Urinary bladder (tissue), 4 donors: ENCODE results near the gene TPST1. TPM values are rescaled to one million over a fixed set of nuclear protein-coding genes. Genes with fewer than 3 reads are reported as not detected.
"Not testable (repeated sequence)": the region's sequence is repeated elsewhere in the genome, so short reads cannot be mapped to it uniquely, and the experiment has no call there.

Experiments
- DNase-seq: peaks from one replicate; pipeline ENCODE4 v3.0.0-alpha.2; 2015; ENCODE audit errors: extremely low spot score
- H3K27ac ChIP-seq: one replicate; pipeline ENCODE4 v1.5.1; 2013; ENCODE audit warnings: low read depth, mild to moderate bottlenecking, moderate library complexity
- H3K36me3 ChIP-seq: one replicate; pipeline ENCODE4 v1.6.1; 2013; ENCODE audit warnings: mild to moderate bottlenecking, moderate library complexity; ENCODE audit not compliant: insufficient read depth
- H3K4me1 ChIP-seq: one replicate; pipeline ENCODE4 v1.6.1; 2013; ENCODE audit warnings: mild to moderate bottlenecking, moderate library complexity; ENCODE audit not compliant: insufficient read depth
- H3K4me3 ChIP-seq: one replicate; pipeline ENCODE4 v1.5.1; 2013; ENCODE audit warnings: low read depth, low read length
- WGBS: extraction: QIAGEN DNeasy Blood & Tissue Kit; methylation state at CpG from one replicate; pipeline ENCODE4 v1.1.7; 2013; 5-methylcytosine and 5-hydroxymethylcytosine counted together
- polyA plus RNA-seq: library from polyadenylated mRNA; stranded (reverse); fragments of 200-250 nt; gene quantifications from one replicate; pipeline ENCODE4 v1.2.3, GENCODE V29; 2013
- total RNA-seq: library from RNA; depleted of rRNA; stranded (reverse); fragments of >200 nt; gene quantifications from one replicate; pipeline ENCODE4 v1.2.3, GENCODE V29; 2014
- donor health status: healthy with polysubstance abuse.
- donor health status: healthy.

TPST1 gene
- total and polyA plus RNA-seq, 2 donors, result 72.8 to 172 TPM

DNA sequence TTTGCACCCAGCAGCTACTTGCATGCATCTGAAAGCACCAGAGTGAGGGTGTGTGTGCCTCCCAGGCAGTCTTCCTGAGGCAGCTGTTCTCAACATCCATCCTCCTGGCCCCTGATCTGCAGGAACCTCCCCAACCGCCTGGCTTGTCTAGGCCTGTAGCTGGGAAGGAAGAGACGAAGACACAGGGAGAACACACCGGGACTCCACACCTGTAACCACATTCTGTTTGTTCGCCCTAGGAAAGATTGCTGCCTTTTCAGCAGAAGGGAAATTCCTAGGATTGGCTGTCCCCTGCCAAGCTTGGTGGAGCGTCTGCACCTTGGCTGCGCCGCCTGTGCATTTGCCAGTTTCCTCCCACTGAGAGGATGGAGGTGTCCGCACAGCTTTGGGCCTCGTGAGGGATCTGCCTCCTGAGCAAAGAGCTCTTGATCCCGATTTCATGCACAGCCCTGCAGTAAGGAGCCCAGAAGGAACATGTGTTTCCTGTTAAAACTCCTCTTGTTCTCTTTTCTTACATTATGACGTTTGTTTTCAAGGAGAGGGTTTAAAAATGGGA lies 154.6 kb downstream of the TPST1 start:
- no peak overlapping the region for H3K4me3 ChIP-seq
- H3K27ac ChIP-seq, result no peak overlapping the region
- no peak for DNase-seq
- WGBS, result 57% methylated on average over 11 of the region's 11 CpGs
- H3K4me1 ChIP-seq, result no peaks in the 10 kb centered on the region
- no peaks in the 10 kb centered on the region for H3K36me3 ChIP-seq

- no peaks in the 10 kb centered on the region for H3K4me1 ChIP-seq
- H3K4me3 ChIP-seq, result no peak overlapping the region
- WGBS, result 98% methylated on average over 4 of the region's 4 CpGs
- H3K36me3 ChIP-seq, result no peaks in the 10 kb centered on the region
- H3K27ac ChIP-seq, result no peak overlapping the region
- no peak for DNase-seq
These were observed 157.0 kb downstream of the TPST1 start for GRCh38 chr7:66362136-66362535.

DNA sequence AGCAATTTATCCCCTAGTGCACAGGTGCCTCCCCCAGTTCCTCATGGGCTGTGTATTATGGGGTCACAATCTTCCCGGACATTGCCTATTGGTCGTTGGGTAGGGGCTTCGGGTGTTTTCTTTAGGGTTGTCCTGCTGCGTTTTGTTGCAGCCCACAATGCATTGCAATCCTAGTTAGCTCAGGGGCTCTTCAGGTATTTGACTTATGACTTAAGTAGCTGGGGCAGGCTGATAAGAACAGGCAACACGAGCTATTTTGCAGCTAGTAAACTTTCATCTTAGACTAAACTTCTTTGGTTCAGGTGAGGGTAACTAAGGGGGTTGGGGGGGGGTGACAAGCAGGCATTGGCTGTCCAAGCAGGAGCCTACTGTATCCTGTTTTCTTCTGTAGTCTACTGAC lies 158.5 kb downstream of the TPST1 start:
- 62% methylated on average over 5 of the region's 5 CpGs for WGBS

GRCh38 chr7:66365031-66365430 lies 159.9 kb downstream of the TPST1 start:
- H3K4me3 ChIP-seq, H3K27ac ChIP-seq, DNase-seq, H3K36me3 ChIP-seq, H3K4me1 ChIP-seq: not testable (repeated sequence)
- 95% methylated on average over 14 of the region's 14 CpGs for WGBS

More for the DNA sequence above, 158.5 kb downstream of the TPST1 start:
- no peaks in the 10 kb centered on the region for H3K4me1 ChIP-seq
- H3K4me3 ChIP-seq, result no peak overlapping the region
- H3K27ac ChIP-seq, result no peak overlapping the region
- H3K36me3 ChIP-seq, result no peaks in the 10 kb centered on the region
- no peak for DNase-seq

GRCh38 chr7:66371096-66371824 lies 166.1 kb downstream of the TPST1 start:
- no peaks in the 10 kb centered on the region for H3K4me1 ChIP-seq
- H3K36me3 ChIP-seq, result peaks cover 2% of the 10 kb centered on the region
- no peak overlapping the region for H3K27ac ChIP-seq
- no peak for DNase-seq
- H3K4me3 ChIP-seq, result no peak overlapping the region
- WGBS, result 81% methylated on average over 7 of the region's 7 CpGs

GRCh38 chr7:66374141-66374840 lies 169.2 kb downstream of the TPST1 start:
- DNase-seq, H3K4me1 ChIP-seq, H3K36me3 ChIP-seq, H3K4me3 ChIP-seq, H3K27ac ChIP-seq: not testable (repeated sequence)
- 80% methylated on average over 5 of the region's 5 CpGs for WGBS

DNA sequence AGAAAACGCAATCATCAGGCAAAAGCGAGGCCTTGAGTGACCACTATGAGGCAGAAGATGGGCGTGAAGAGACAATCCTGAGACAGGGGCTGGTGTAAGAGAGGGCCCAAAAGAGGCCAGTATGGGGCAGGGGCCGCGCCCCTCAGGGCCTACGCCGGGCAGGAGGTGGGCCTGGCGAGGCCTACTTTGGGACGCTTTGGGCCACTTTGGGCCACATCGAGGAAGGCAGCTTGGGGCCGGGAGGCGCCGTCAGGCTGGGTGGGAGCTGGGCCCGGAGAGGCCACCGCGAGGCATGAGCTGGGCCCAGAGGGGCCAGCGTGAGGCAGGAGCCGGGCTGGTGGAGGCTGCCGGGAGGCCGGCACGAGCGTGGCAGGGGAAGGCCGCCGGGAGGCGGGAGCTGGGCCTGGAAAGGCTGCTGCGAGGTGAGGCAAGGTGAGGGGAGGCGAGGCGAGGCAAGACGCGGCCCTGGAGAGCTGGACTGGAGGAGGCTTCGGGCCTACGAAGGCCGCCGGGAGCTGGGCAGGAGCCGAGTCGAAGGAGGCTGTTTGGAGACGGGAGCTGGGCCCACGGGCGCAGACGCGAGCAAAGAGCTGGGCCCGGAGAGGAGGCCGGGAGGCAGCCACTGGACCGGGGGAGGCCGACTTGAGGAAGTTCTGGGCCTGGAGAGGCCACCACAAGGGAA lies 171.3 kb downstream of the TPST1 start:
- Histone ChIP-seq H3K27ac (no peak overlapping the region), H3K36me3 (no peaks in the 10 kb centered on the region), H3K4me1 (no peaks in the 10 kb centered on the region), H3K4me3 (no peak overlapping the region)
- WGBS, result 96% methylated on average over 44 of the region's 45 CpGs
- no peak for DNase-seq

GRCh38 chr7:66377045-66377444 lies 171.9 kb downstream of the TPST1 start:
- no peak overlapping the region for H3K27ac ChIP-seq
- no peak overlapping the region for H3K4me3 ChIP-seq
- H3K4me1 ChIP-seq, result no peaks in the 10 kb centered on the region
- WGBS, result 97% methylated on average over 32 of the region's 32 CpGs
- no peaks in the 10 kb centered on the region for H3K36me3 ChIP-seq
- DNase-seq, result no peak

GRCh38 chr7:66377714-66378113 lies 172.6 kb downstream of the TPST1 start:
- H3K27ac ChIP-seq, result no peak overlapping the region

GRCh38 chr7:66379542-66380160 lies 174.5 kb downstream of the TPST1 start:
- Histone ChIP-seq H3K27ac (no peak overlapping the region), H3K4me3 (no peak overlapping the region), H3K4me1 (no peaks in the 10 kb centered on the region), H3K36me3 (no peaks in the 10 kb centered on the region)
- WGBS, result 96% methylated on average over 6 of the region's 6 CpGs
- no peak for DNase-seq

More at GRCh38 chr7:66377714-66378113, 172.6 kb downstream of the TPST1 start:
- 94% methylated on average over 11 of the region's 11 CpGs for WGBS
- Histone ChIP-seq H3K4me3 (no peak overlapping the region), H3K36me3 (no peaks in the 10 kb centered on the region), H3K4me1 (no peaks in the 10 kb centered on the region)
- no peak for DNase-seq

DNA sequence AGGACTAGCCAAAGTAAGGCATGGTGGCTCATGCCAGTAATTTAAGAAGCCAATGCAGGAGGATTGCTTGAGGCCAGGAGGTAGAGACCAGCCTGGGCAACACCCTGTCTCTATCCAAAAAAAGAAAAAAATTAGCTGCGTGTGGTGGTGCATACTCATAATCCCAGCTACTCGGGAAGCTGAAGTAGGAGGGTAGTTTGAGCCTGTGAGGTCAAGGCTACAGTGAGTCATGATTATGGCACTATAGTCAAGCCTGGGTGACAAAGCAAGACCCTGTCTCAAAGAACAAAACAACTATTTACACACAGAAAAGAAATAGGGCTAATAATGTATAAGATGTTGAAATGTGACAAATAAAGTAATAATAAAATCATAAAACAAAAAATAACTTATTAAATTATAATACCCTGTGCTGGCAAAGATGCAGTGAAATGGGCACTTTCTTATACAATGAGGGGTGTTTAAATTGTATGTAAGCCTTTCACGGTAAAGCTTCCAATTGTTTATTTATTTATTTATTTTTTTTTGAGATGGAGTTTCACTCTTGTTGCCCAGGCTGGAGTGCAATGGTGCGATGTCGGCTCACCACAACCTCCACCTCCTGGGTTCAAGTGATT lies 175.2 kb downstream of the TPST1 start:
- Histone ChIP-seq H3K4me1 (no peaks in the 10 kb centered on the region), H3K4me3 (no peak overlapping the region), H3K27ac (no peak overlapping the region), H3K36me3 (no peaks in the 10 kb centered on the region)
- WGBS, result 95% methylated on average over 4 of the region's 5 CpGs
- DNase-seq, result no peak

DNA sequence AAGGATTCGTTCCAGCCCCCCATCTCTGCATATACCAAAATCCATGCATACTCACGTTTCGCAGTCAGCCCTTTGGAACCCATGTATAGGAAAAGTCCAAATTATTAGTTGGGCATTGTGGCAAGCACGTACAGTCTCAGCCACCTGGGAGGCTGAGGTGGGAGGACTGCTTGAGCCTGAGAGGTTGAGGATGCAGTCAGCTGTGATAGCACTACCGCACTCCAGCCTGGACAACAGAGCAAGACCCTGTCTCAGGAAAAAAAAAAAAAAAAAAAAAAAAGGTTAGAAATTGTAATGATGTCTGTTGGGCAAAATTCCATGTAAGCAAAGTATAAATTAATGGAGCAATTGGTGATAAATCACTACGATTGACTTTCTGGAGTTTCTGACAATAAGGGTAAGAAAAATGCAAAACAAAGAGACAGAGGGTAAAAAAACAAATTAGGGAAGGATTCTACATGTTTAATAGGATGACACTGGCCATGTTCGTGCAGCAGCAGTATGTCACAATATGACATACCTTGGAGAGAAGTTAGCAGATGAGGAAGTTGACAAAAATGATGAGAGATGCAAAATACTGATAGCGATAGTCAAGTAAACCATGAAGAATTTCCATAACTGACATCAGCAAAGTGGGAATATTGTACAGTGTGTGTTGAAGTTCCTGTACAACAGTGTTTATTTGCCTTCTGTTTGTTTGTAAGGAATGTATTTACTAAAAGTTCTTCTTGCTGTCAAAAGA lies 177.2 kb downstream of the TPST1 start:
- not testable (repeated sequence) for H3K4me3 ChIP-seq, H3K4me1 ChIP-seq, DNase-seq, H3K36me3 ChIP-seq, H3K27ac ChIP-seq
- WGBS, result 90% methylated on average over 8 of the region's 8 CpGs
